Tibial nerve (tissue), 4 donors: ENCODE measurements around the gene TXNDC15. TPM values are rescaled to one million over a fixed set of nuclear protein-coding genes. Genes with fewer than 3 reads are reported as not detected.

Experiments used
- DNase-seq, 2 donors: peaks; one replicate each; pipeline ENCODE4 v3.0.0-alpha.2; 2019; ENCODE audit warnings: low spot score in 2 of 2
- H3K27ac ChIP-seq, 4 donors: fragments of 200-600 bp; sonication (generic) in 3 of 4; one replicate each; pipeline ENCODE4 v1.5.1; 2017 to 2019; ENCODE audit warnings: mild to moderate bottlenecking in 1 of 4
- H3K27me3 ChIP-seq, 2 donors: fragments of 200-600 bp; sonication (generic) in 1 of 2; one replicate each; pipeline versions ENCODE4 v1.5.1 to v1.6.0; 2017 to 2019
- H3K36me3 ChIP-seq, 3 donors: fragments of 200-600 bp; sonication (generic); one replicate each; pipeline ENCODE4 v1.5.1; 2018 to 2019
- H3K4me1 ChIP-seq, 4 donors: fragments of 200-600 bp; sonication (generic) in 3 of 4; one replicate each; pipeline ENCODE4 v1.5.1; 2017 to 2019
- H3K4me3 ChIP-seq, 4 donors: fragments of 200-600 bp; sonication (generic) in 3 of 4; one replicate each; pipeline ENCODE4 v1.5.1; 2017 to 2019; ENCODE audit warnings: mild to moderate bottlenecking in 1 of 4, moderate library complexity in 1 of 4
- H3K9me3 ChIP-seq, 4 donors: fragments of 200-600 bp; sonication (generic) in 3 of 4; one replicate each; pipeline ENCODE4 v1.5.1; 2017 to 2019
- CTCF ChIP-seq, 5 experiments: fragments of 200-600 bp in 3 of 5; fragments of 450-650 bp in 2 of 5; sonication (generic) in 3 of 5; IDR thresholded peaks; one replicate each; pipeline ENCODE4 v1.5.1; 2016 to 2019; ENCODE audit warnings: antibody characterized with exemption in 5 of 5, mild to moderate bottlenecking in 3 of 5, moderate library complexity in 2 of 5
- EP300 ChIP-seq, 2 donors: sonication (generic); formaldehyde crosslinking; IDR thresholded peaks; one replicate each; pipeline ENCODE4 v1.6.1; 2017; ENCODE audit warnings: antibody characterized with exemption in 2 of 2, mild to moderate bottlenecking in 1 of 2
- POLR2A ChIP-seq, 2 donors: fragments of 450-650 bp; IDR thresholded peaks; one replicate each; pipeline ENCODE4 v1.6.1; 2017; ENCODE audit warnings: antibody characterized with exemption in 2 of 2, mild to moderate bottlenecking in 2 of 2, moderate library complexity in 2 of 2
- WGBS, 2 donors: methylation state at CpG; one replicate each; pipeline ENCODE4 v1.1.5; 2018; 5-methylcytosine and 5-hydroxymethylcytosine counted together
- small RNA-seq: library from RNA; depleted of rRNA; stranded (forward); fragments of <200 nt; gene quantifications from one replicate; pipeline ENCODE3, GENCODE V24; 2016
- total RNA-seq, 4 donors: library from RNA; depleted of rRNA; stranded (reverse); fragments of >200 nt; gene quantifications; one replicate each; pipeline ENCODE4 v1.1.0, GENCODE V29; 2016

The TXNDC15 gene
- total RNA-seq, 4 donors from 2014 or later = 72.8 to 118 (median 84.8) TPM

GRCh38 chr5:134949316-134949715, 75.1 kb downstream of the TXNDC15 start:
- Histone ChIP-seq H3K27me3 (no peaks in the 10 kb centered on the region), H3K4me3 (no peak overlapping the region), H3K9me3 (peaks cover 0 to 7% (median 0%) of the 10 kb centered on the region in 4 donors), H3K4me1 (no peaks in the 10 kb centered on the region), H3K36me3 (peaks cover 0 to 6% (median 0%) of the 10 kb centered on the region in 3 donors), H3K27ac (no peak overlapping the region)
- no peak for DNase-seq
- TF ChIP-seq POLR2A (IDR thresholded peaks at IDR 0.05) = no peak
- no peak for TF ChIP-seq EP300 (IDR thresholded peaks at IDR 0.05)
- TF ChIP-seq CTCF (IDR thresholded peaks at IDR 0.05) = no peak
- WGBS, 2 donors = 72 to 74% methylated on average over 5 of the region's 5 CpGs

Small RNA genes within 50 kb of the gene (small RNA-seq; reads per million reads assigned to genes)
- gene MIR4461 = not detected
- gene MTND3P25 = not detected
- gene MTND4LP30 = not detected

Other genes starting within 250 kb of the TXNDC15 start
- gene SAR1B, start 241.5 kb upstream of the TXNDC15 start, total RNA-seq = 10 to 100 TPM; 27.9 to 35.6 (median 31.3) TPM
- gene SEC24A, start 225.6 kb upstream of the TXNDC15 start, total RNA-seq = 10 to 100 TPM; 12.7 to 21.3 (median 17.9) TPM
- gene CAMLG, start 135.8 kb upstream of the TXNDC15 start, total RNA-seq = 10 to 100 TPM; 26.4 to 35.4 (median 33.0) TPM
- gene DDX46, start 115.6 kb upstream of the TXNDC15 start, total RNA-seq = 10 to 100 TPM; 27.7 to 53.1 (median 39.9) TPM
- 10 to 100 TPM; 40.2 to 50.0 (median 45.8) TPM for gene C5orf24, start 28.4 kb upstream of the TXNDC15 start, total RNA-seq
- 10 to 100 TPM in 1 of 4 donors, 1 to 10 TPM in 3; 5.7 to 11.0 (median 7.9) TPM for gene PCBD2, start 30.8 kb downstream of the TXNDC15 start, total RNA-seq
- 1 to 10 TPM in 1 of 4 donors, under 1 TPM in 1, not detected in 2; 0.90 to 1.3 TPM for gene CATSPER3, start 93.5 kb downstream of the TXNDC15 start, total RNA-seq
- gene PITX1, start 159.9 kb downstream of the TXNDC15 start, total RNA-seq = 1 to 10 TPM; 1.1 to 5.4 (median 3.0) TPM